HUDEP-2 (cell line): ENCODE data around the gene IL4.
"Not testable (repeated sequence)": the region's sequence is repeated elsewhere in the genome, so short reads cannot be mapped to it uniquely, and the experiment has no call there.

Source experiments
- DNase-seq, 76 experiments: peaks; one replicate each; lab custom pipeline; 2025; ENCODE audit not compliant: unreplicated experiment in 76 of 76; lab: John Stamatoyannopoulos, UW

IL4 gene

GRCh38 chr5:132689513-132689912, 15.7 kb downstream of the IL4 start:
- DNase-seq: no peak

GRCh38 chr5:132690156-132690555, 16.4 kb downstream of the IL4 start:
- DNase-seq: no peak

DNA sequence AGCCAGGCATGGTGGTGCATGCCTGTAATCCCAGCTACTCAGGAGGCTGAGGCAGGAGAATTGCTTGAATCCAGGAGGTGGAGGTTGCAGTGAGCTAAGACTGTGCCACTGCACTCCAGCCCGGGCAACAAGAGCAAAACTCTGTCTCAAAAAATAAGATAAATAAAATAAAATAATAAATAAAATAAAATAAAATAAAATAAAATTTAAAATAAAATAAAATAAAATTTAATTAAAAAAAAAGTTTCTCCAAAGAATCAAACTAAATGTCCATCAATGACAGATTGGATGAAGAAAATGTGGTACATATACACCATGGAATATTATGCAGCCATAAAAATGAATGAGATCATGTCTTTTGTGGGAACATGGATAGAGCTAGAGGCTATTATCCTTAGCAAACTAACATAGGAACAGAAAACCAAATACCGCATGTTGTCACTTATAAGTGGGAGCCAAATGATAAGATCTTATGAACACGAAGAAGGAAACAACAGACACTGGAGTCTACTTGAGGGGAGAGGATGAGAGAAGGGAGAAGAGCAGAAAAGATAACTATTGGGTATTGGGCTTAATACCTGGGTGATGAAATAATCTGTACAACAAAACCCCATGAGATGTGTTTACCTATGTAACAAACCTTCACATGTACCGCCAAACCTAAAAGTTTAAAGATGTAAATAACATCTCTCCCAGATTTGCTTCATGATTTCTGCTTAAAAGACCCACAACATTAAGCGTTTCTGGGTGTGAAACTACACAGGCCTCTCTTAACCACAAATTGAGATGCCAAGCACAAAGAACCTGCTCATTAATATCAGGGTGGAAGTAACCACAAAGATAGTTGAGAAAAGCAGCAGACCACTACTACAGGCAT, 18.2 kb downstream of the IL4 start:
- DNase-seq: not testable (repeated sequence)

GRCh38 chr5:132692632-132692967, 18.8 kb downstream of the IL4 start:
- no peak for DNase-seq

DNA sequence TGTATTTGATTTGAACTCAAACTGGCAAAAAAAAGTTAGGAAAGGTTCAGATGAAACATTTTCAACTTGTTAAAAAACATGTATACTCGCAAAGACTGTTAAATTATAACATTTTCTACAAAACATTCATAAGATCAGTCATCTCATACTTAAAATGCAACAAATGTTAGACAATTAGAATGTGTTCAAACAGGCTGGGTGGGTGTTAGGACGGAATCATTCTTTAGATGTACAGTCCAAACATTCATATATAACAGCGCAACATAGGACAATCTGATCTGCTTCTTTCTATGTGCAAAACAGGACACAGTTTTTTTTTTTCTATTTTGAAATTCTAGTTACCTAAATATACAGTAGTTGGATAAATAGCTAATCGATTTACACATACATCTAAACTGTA, 22.2 kb downstream of the IL4 start:
- DNase-seq: no peak

GRCh38 chr5:132704875-132705274, 31.1 kb downstream of the IL4 start:
- DNase-seq: no peak

DNA sequence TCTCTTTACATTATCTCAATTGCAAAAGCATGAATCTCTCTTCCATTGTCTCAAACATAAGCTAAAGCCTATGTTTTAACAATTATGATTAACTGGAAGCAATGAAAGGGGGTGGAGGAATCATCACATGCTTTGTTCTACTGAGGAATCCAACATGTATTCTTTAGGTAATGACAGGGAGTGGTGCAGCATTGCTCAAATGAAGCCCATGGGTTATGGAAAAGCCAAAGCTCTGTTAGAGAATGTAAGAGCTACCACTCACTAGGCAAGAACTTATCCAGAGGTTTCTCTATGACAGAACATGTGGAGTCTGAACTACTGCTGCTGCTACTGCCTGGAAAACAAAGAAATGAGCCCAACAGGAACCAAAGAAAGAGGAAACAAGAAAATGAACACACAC, 34.9 kb downstream of the IL4 start:
- DNase-seq: peak in 1 of 76 experiments; percentile 3

- peak in 4 of 76 experiments; percentile 4 to 19 (median 10) for DNase-seq
Measured at GRCh38 chr5:132714456-132715307, 40.9 kb downstream of the IL4 start.

- no peak for DNase-seq
Measured at GRCh38 chr5:132718544-132719312, 44.9 kb downstream of the IL4 start.

GRCh38 chr5:132725745-132726144, 52.0 kb downstream of the IL4 start:
- DNase-seq: no peak

DNA sequence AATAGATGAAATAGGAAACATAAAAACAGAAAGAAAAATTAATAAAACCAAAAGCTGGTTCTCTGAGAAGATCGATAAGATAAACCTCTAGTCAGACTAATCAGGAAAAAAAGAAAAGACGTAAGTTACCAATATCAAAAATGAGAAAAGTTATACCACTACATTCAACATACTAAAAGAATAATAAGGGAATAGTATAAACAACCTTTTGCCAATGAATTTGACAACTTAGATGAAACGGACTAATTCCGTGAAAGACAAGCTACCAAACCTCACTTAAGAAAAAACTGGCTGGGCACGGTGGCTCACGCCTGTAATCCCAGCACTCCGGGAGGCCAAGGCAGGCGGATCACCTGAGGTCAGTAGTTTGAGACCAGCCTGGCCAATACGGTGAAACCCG, 56.1 kb downstream of the IL4 start:
- DNase-seq: no peak
